IPS-18c (cell line): ENCODE data around the gene WDR48.
A peak's percentile ranks its signal among the peaks of the same experiment; 100 is the strongest.

Source experiments
- H3K4me3 ChIP-seq: 2 replicates; pipeline ENCODE4 v1.7.0; 2013; ENCODE audit warnings: low read depth, mild to moderate bottlenecking, low read length, moderate library complexity; ENCODE audit not compliant: insufficient read depth
- H3K9me3 ChIP-seq: one replicate; pipeline ENCODE4 v1.6.1; 2013; ENCODE audit warnings: mild to moderate bottlenecking, low read length, moderate library complexity; ENCODE audit not compliant: control insufficient read depth, insufficient read depth

The WDR48 gene

GRCh38 chr3:39107388-39108199 is 55.8 kb downstream of the WDR48 start, which contains the start of the genes GORASP1 and TTC21A:
Gene GORASP1, minus strand, starts transcription at chr3:39107627. Its CDS starts 86 bp downstream, at chr3:39107541.
Gene TTC21A, plus strand, starts transcription at chr3:39107680. Its CDS starts 158 bp downstream, at chr3:39107838.
- H3K9me3 ChIP-seq: no peaks in the 10 kb centered on the region
- peak within 1 kb of the TSS; percentile 94 for H3K4me3 ChIP-seq

DNA sequence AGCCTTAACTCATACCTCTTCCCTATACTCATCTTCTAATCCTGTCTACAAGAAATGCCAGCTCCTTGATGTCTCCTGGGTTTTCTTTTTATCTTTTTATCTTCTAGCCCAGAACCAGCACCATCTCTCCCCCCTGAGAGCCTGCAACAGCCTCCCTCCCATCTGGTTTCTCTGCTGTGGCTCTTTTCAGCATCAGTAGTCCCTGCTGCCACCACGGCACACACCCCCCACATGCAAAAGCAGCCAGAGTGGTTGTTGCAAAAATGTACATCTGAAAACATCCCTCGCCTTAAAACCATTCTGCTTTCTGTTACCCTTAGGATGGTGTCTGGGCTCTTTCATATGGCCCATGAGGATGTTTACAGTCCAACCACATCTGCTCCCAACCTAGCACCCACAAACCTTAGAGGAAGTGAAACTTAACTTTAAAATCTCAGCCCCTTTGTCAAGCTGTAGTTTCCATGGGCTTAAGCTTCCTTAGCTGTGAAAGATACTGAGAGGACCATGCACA is 56.4 kb downstream of the WDR48 start:
- Histone ChIP-seq H3K9me3 (no peaks in the 10 kb centered on the region), H3K4me3 (peak overlapping the region; percentile 94)

GRCh38 chr3:39109086-39109485 is 57.3 kb downstream of the WDR48 start:
- Histone ChIP-seq H3K4me3 (no peak overlapping the region), H3K9me3 (no peaks in the 10 kb centered on the region)

DNA sequence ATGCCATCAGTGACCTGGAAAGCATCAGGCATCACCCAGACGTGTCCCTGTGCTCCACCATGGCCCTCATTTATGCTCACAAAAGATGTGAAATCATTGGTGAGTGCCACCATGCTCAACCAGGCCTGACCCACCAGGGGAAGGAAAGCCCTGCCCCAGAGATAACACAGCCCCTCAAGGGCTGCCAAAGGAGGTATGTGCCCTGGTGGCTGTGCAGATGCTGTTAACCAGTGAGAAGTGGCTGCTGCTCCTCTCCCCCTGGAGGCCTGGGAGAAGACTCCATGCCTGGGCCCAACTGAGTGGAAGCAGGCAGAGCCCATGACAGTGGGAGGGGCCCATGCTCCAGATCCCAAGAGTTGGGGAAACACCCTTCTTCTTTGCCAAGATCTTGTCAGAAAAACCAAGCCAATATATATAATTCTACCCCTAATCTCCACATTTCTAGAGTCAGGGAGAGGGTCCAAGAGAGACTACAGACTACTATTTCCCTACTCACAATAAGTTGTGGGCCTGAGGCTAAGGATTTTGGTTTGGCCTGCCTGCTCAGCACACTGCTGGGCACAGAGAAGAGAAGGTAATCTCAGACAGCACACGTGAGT is 58.3 kb downstream of the WDR48 start:
- H3K9me3 ChIP-seq: no peaks in the 10 kb centered on the region

GRCh38 chr3:39112113-39112512 is 60.3 kb downstream of the WDR48 start:
- Histone ChIP-seq H3K9me3 (no peaks in the 10 kb centered on the region), H3K4me3 (no peak overlapping the region)

More for the DNA sequence above, 58.3 kb downstream of the WDR48 start:
- no peak overlapping the region for H3K4me3 ChIP-seq

DNA sequence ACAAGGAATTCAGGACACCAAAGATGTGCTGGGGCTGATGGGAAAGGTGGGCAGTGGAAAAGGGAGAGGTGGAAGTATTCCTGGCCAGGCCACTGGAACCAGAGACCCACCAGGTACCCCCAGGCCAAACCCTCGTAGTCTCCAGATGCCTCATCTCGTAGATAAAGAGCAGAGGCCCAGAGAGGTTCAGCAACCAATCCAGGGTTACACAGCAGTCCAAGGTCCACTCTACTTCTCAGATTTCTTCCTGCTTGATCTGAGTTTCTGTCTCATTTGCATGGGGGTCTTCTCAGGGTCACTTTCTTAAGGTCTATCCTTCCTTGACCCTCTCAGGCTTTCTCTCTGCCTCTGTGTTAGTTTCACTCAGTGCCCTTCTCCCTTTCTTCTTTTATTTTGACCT is 60.7 kb downstream of the WDR48 start:
- Histone ChIP-seq H3K4me3 (no peak overlapping the region), H3K9me3 (no peaks in the 10 kb centered on the region)

DNA sequence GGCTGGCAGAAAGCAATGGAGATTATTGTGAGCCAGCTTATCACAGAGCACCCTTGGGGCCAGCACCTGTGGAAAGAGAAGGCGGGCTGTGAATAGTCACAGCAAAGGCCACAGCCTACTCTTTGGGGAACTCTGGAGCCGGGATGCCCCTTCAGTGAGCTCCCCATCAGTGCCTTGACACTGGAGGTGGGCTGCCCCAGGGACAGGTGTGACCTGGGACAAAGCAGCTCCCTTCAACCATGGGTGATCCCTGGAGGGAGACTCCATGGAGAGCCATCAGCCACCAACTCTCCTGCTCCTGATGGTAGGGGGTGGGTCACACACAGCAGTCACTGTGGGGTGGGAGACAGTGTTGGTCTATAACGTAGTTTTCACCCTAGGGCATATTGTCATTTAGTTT is 61.5 kb downstream of the WDR48 start:
- Histone ChIP-seq H3K9me3 (no peaks in the 10 kb centered on the region), H3K4me3 (no peak overlapping the region)

DNA sequence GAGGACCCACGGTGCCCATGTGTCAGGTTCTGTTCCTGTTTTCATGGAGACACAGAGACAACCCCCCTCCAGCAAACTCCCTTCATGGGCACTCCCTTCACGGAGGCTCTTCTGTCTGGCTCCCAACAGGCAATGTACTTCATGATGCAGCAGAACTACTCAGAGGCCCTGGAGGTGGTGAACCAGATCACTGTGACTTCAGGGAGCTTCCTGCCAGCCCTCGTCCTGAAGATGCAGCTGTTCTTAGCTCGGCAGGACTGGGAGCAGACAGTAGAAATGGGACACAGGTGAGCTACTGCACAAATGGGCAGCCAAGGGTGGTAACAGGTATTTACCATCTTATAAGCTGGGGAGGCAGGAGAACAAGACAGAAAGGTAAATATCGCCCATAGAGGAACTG is 62.6 kb downstream of the WDR48 start:
- no peak overlapping the region for H3K4me3 ChIP-seq

GRCh38 chr3:39115870-39116269 is 64.1 kb downstream of the WDR48 start:
- H3K4me3 ChIP-seq: no peak overlapping the region

More for the DNA sequence above, 62.6 kb downstream of the WDR48 start:
- H3K9me3 ChIP-seq: no peaks in the 10 kb centered on the region

DNA sequence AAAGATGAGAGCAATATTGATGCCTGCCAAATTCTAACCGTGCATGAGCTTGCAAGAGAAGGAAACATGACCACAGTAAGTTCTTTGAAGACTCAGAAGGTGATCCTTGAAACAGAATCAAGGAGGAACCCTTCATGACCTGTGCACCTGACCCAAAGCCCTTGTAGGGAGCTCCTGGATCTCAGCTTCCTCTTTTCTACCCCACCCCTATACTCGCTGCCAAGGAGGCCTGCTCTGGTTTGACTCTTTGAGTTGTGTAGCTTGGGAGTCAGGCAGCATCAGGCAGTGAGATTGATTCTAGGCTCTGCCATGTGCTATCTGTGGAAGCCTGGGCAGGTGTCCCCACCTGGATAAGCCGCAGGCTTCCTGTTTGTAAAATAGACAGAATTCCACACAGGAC is 66.3 kb downstream of the WDR48 start:
- Histone ChIP-seq H3K4me3 (no peak overlapping the region), H3K9me3 (no peaks in the 10 kb centered on the region)

More at GRCh38 chr3:39115870-39116269, 64.1 kb downstream of the WDR48 start:
- no peaks in the 10 kb centered on the region for H3K9me3 ChIP-seq

DNA sequence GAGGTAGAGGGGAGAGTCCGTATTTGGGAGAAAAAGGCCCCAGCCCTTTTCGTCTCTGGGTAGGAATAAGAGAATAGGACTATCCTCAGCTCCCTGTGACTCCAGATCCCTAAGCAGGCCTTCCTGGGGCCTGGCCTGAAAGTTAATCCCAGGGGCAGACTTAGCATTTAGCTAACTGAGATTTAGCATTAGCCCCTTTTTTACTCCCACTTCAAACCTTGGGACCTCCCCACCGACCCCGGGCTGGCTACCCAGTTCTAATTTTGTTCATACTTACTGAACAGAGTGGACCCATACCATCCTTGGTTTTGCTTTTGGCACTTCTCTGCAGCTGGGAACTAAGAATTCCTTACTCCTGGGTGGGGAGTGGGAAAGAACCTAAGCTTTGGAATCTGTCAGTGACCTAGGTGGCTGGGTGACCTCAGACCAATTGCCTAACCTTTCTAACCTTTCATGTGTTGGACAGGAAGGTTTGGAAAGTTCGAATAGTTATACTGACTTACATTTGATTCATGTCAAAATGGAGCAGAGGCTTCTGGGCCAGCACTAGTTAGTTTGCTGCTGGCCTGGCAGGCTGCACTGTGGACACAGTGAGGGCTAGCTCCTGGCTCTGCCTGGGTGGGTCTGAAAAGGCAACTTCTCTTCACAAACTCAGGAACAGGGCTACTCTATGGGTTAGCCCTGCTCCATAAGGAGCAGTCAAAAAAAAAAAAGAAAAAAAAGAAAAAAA is 67.3 kb downstream of the WDR48 start:
- Histone ChIP-seq H3K4me3 (no peak overlapping the region), H3K9me3 (no peaks in the 10 kb centered on the region)

DNA sequence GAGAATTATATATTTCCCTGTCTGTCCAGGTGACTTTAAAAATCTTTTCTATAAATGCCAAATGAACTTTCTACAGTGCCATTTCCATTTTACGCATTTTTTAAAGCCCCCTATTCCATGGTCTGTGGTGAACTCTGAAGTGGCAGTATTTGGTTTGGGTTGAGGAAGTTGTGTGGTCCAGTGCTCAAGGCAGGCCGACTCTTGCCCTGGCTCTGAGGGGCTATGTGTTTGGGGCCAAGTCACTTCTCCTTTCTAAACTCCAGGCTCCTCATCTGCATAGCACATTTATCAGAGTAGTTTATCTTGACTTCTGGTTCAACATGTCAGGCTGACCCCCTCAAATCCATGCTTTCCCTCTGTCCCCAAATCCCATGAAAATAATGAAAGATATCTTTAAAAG is 69.8 kb downstream of the WDR48 start:
- Histone ChIP-seq H3K9me3 (no peaks in the 10 kb centered on the region), H3K4me3 (no peak overlapping the region)

DNA sequence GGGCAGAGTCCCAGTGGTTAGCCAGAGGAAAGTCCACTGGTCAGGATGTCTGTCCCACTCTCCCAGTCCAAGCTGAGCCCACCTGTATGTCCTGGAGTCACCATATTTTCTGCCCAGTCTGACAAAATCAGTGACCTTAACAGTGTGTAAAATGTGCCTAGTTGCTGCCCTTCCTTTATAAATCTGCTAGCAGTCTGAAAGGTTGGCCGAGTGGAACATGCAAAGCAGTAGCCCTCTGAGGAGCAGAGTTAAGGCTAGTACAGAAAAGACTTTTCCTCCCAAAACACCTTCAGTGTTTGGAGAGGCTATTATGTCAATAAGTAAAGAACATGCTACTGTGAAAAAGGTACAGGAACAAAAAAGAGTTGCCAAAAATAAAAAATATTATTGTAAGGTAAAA is 71.0 kb downstream of the WDR48 start:
- Histone ChIP-seq H3K4me3 (no peak overlapping the region), H3K9me3 (no peaks in the 10 kb centered on the region)

- H3K9me3 ChIP-seq: no peaks in the 10 kb centered on the region
These were observed 73.3 kb downstream of the WDR48 start for GRCh38 chr3:39124876-39125840.

DNA sequence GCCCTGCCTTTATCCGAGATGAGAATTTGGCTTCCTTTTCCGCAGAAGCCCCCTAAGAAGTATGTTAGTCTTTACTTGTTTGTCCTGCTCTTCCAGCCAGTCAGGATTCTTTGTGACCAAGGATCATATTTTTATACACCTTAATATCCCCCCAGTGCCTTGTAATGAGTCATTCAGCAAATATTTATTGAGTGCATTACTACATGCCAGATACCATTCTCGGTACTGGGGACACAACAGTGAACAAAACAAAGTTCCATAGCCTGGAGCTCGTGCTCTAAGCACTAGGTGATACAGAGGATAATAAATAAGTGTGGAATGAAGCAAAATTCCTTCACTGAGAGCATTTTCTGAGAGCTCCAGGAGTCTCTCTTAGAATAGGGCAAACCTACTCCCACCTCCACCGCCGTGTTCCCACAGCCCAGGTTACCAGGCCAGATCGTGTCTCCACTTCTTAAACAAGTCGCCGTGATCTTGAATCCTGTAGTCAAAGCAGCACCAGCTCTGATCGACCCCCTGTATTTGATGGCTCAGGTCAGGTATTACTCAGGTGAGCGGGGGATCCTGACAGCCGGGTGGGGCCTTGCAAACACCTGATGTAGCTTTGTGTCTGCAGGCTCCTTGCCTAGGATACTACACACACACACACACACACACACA is 74.2 kb downstream of the WDR48 start:
- no peak overlapping the region for H3K4me3 ChIP-seq
- no peaks in the 10 kb centered on the region for H3K9me3 ChIP-seq

More at GRCh38 chr3:39124876-39125840, 73.3 kb downstream of the WDR48 start:
- no peak overlapping the region for H3K4me3 ChIP-seq

- Histone ChIP-seq H3K9me3 (no peaks in the 10 kb centered on the region), H3K4me3 (no peak overlapping the region)
These were observed 74.8 kb downstream of the WDR48 start for GRCh38 chr3:39126532-39127071.
